Measurements from ENCODE around the gene SV2C. TPM values are rescaled to one million over a fixed set of nuclear protein-coding genes. Genes with fewer than 3 reads are reported as not detected.

The SV2C gene
- polyA plus RNA-seq, 1 donor (not counting 4 experiments of a cell fraction or from before 2014, with no cell fraction given), result 0.34 TPM

DNA sequence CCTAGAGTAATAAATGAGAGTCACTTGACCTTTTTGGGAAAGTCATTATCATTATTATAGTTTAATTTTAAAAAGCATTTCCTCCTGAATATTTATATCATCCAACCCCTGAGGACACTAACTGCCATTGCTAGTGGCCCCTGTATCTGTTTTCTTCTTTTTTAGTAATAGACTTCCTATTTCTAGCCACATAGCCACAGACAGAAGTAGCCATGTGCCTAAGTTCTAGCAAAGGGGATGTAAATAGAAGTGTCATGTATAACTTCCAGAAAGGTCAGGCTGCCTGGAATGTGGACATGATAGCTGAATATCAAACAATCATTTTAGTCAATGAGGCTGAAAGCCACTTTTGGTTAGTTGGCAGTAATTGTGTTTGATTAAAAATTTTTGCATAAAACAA, 282.4 kb downstream of the SV2C start:
- Histone ChIP-seq H3K4me1 (ENCODE audit: control insufficient read depth, extremely low read depth, insufficient read depth, low read length) (peaks cover 2% of the 10 kb centered on the region), H3K9me3 (ENCODE audit: control insufficient read depth, low read depth, low read length) (no peaks in the 10 kb centered on the region), H3K27me3 (ENCODE audit: control insufficient read depth, extremely low read depth, insufficient read depth, low read length) (no peaks in the 10 kb centered on the region), H3K4me2 (ENCODE audit: control insufficient read depth, extremely low read depth, insufficient read depth, low read depth, low read length) (no peak overlapping the region), H4K20me1 (ENCODE audit: control insufficient read depth, extremely low read depth, insufficient read depth, low read length) (no peaks in the 10 kb centered on the region), H2AFZ (ENCODE audit: control insufficient read depth, low read length) (no peak overlapping the region), H3K27ac (ENCODE audit: control insufficient read depth, insufficient read depth, low read length) (no peak overlapping the region), H3K9me1 (ENCODE audit: control insufficient read depth, extremely low read depth, insufficient read depth, low read length) (no peaks in the 10 kb centered on the region), H3K9ac (ENCODE audit: control insufficient read depth, extremely low read depth, insufficient read depth, low read length) (no peak overlapping the region), H3K4me3 (ENCODE audit: control insufficient read depth in 2 of 3, extremely low read depth in 1 of 3, insufficient read depth in 2 of 3, low read depth in 1 of 3, low read length in 3 of 3) (no peak overlapping the region), H3K36me3 (ENCODE audit: control insufficient read depth in 2 of 2, extremely low read depth in 1 of 2, insufficient read depth in 2 of 2, low read length in 2 of 2) (no peaks in the 10 kb centered on the region), H3K79me2 (ENCODE audit: control insufficient read depth, insufficient read depth, low read length) (no peaks in the 10 kb centered on the region)
- FAIRE-seq (no peak), DNase-seq (ENCODE audit: low read depth, low spot score) (no peak)
- dilution Hi-C loops (cut with MboI; ENCODE audit: extremely low pct_ligation_motif_present, low sequenced_read_pairs), result no loop called here
- TF ChIP-seq EZH2 (IDR thresholded peaks at IDR 0.05; ENCODE audit: low read length), result no peak
- TF ChIP-seq, protein P1, sequence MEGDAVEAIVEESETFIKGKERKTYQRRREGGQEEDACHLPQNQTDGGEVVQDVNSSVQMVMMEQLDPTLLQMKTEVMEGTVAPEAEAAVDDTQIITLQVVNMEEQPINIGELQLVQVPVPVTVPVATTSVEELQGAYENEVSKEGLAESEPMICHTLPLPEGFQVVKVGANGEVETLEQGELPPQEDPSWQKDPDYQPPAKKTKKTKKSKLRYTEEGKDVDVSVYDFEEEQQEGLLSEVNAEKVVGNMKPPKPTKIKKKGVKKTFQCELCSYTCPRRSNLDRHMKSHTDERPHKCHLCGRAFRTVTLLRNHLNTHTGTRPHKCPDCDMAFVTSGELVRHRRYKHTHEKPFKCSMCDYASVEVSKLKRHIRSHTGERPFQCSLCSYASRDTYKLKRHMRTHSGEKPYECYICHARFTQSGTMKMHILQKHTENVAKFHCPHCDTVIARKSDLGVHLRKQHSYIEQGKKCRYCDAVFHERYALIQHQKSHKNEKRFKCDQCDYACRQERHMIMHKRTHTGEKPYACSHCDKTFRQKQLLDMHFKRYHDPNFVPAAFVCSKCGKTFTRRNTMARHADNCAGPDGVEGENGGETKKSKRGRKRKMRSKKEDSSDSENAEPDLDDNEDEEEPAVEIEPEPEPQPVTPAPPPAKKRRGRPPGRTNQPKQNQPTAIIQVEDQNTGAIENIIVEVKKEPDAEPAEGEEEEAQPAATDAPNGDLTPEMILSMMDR (optimal IDR thresholded peaks at IDR 0.05 in 1 of 3, IDR thresholded peaks at IDR 0.05 in 1 of 3, conservative IDR thresholded peaks at IDR 0.05 in 1 of 3; ENCODE audit: extremely low read depth in 1 of 3, insufficient read depth in 2 of 3, low read length in 3 of 3), result no peak

DNA sequence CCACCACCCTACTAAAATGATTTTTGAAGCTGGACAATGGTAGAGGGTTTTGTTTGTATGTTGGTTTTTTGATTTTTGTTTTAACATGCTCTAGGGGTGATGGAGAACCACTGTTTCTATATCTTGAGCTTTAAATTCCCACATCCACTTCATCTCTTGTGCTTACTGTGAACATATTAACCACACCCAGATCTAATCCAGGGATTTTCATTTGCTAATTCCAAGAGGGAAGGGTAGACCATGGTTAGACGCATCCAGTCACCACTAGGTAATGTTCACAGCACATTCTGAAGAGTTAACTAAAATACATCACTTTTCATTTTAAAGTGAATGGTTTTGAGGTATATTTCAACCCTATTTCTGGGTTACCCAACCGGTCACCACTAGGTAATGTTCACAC, 283.4 kb downstream of the SV2C start:
- H3K9ac ChIP-seq (ENCODE audit: control insufficient read depth, extremely low read depth, insufficient read depth, low read length), result no peak overlapping the region
- H3K36me3 ChIP-seq (ENCODE audit: control insufficient read depth in 2 of 2, extremely low read depth in 1 of 2, insufficient read depth in 2 of 2, low read length in 2 of 2), result no peaks in the 10 kb centered on the region
- H3K9me3 ChIP-seq (ENCODE audit: control insufficient read depth, low read depth, low read length), result no peaks in the 10 kb centered on the region
- no peak overlapping the region for H2AFZ ChIP-seq (ENCODE audit: control insufficient read depth, low read length)
- DNase-seq (ENCODE audit: low read depth, low spot score), result no peak
- H3K4me1 ChIP-seq (ENCODE audit: control insufficient read depth, extremely low read depth, insufficient read depth, low read length), result peaks cover 2% of the 10 kb centered on the region
- H4K20me1 ChIP-seq (ENCODE audit: control insufficient read depth, extremely low read depth, insufficient read depth, low read length), result no peaks in the 10 kb centered on the region
- dilution Hi-C loops (cut with MboI; ENCODE audit: extremely low pct_ligation_motif_present, low sequenced_read_pairs), result no loop called here
- H3K79me2 ChIP-seq (ENCODE audit: control insufficient read depth, insufficient read depth, low read length), result no peaks in the 10 kb centered on the region
- no peak for FAIRE-seq
- no peak overlapping the region for H3K27ac ChIP-seq (ENCODE audit: control insufficient read depth, insufficient read depth, low read length)
- H3K9me1 ChIP-seq (ENCODE audit: control insufficient read depth, extremely low read depth, insufficient read depth, low read length), result no peaks in the 10 kb centered on the region
- TF ChIP-seq, protein P1 (optimal IDR thresholded peaks at IDR 0.05 in 1 of 3, IDR thresholded peaks at IDR 0.05 in 1 of 3, conservative IDR thresholded peaks at IDR 0.05 in 1 of 3; ENCODE audit: extremely low read depth in 1 of 3, insufficient read depth in 2 of 3, low read length in 3 of 3), result no peak
- TF ChIP-seq EZH2 (IDR thresholded peaks at IDR 0.05; ENCODE audit: low read length), result no peak
- H3K4me3 ChIP-seq (ENCODE audit: control insufficient read depth in 2 of 3, extremely low read depth in 1 of 3, insufficient read depth in 2 of 3, low read depth in 1 of 3, low read length in 3 of 3), result no peak overlapping the region
- no peak overlapping the region for H3K4me2 ChIP-seq (ENCODE audit: control insufficient read depth, extremely low read depth, insufficient read depth, low read depth, low read length)
- no peaks in the 10 kb centered on the region for H3K27me3 ChIP-seq (ENCODE audit: control insufficient read depth, extremely low read depth, insufficient read depth, low read length)

Data from keratinocyte (primary cell).